ENCODE results near the gene CLEC18C.
"Not testable (repeated sequence)": the region's sequence is repeated elsewhere in the genome, so short reads cannot be mapped to it uniquely, and the experiment has no call there.

Gene CLEC18C

GRCh38 chr16:70173212-70173837 lies at the start of gene CLEC18C:
Gene CLEC18C, plus strand, starts transcription at chr16:70173787. Its CDS starts 492 bp downstream, at chr16:70174279.
- DNase-seq = not testable (repeated sequence)

- DNase-seq = not testable (repeated sequence)
Observed at GRCh38 chr16:70123822-70124221, 49.8 kb upstream of the CLEC18C start.

- not testable (repeated sequence) for DNase-seq
Observed at GRCh38 chr16:70126226-70126625, 47.4 kb upstream of the CLEC18C start.

GRCh38 chr16:70127706-70128105 lies 45.9 kb upstream of the CLEC18C start:
- not testable (repeated sequence) for DNase-seq

GRCh38 chr16:70128844-70129243 lies 44.7 kb upstream of the CLEC18C start:
- DNase-seq = not testable (repeated sequence)

GRCh38 chr16:70135796-70136195 lies 37.8 kb upstream of the CLEC18C start:
- DNase-seq = not testable (repeated sequence)

- DNase-seq = not testable (repeated sequence)
Observed at GRCh38 chr16:70136595-70136994, 37.0 kb upstream of the CLEC18C start.

GRCh38 chr16:70142739-70143138 lies 30.8 kb upstream of the CLEC18C start:
- DNase-seq = not testable (repeated sequence)

- DNase-seq = not testable (repeated sequence)
Observed at GRCh38 chr16:70143231-70143895, 30.2 kb upstream of the CLEC18C start.

GRCh38 chr16:70147853-70148252 lies 25.7 kb upstream of the CLEC18C start:
- DNase-seq = not testable (repeated sequence)

- DNase-seq = not testable (repeated sequence)
Observed at GRCh38 chr16:70148453-70148852, 25.1 kb upstream of the CLEC18C start.

GRCh38 chr16:70149296-70149695 lies 24.3 kb upstream of the CLEC18C start:
- not testable (repeated sequence) for DNase-seq

- DNase-seq = no peak
Observed at GRCh38 chr16:70151391-70151790, 22.2 kb upstream of the CLEC18C start.

- DNase-seq = no peak
Observed at GRCh38 chr16:70151941-70152509, 21.6 kb upstream of the CLEC18C start.

GRCh38 chr16:70152578-70153302 lies 20.8 kb upstream of the CLEC18C start:
- DNase-seq = no peak

GRCh38 chr16:70154736-70155135 lies 18.9 kb upstream of the CLEC18C start:
- DNase-seq = not testable (repeated sequence)

GRCh38 chr16:70156207-70156978 lies 17.2 kb upstream of the CLEC18C start:
- DNase-seq = no peak

GRCh38 chr16:70157105-70157476 lies 16.5 kb upstream of the CLEC18C start:
- no peak for DNase-seq

- DNase-seq = no peak
Observed at GRCh38 chr16:70157477-70158260, 15.9 kb upstream of the CLEC18C start.

GRCh38 chr16:70158261-70158939 lies 15.2 kb upstream of the CLEC18C start:
- DNase-seq = no peak
